Ascending aorta (tissue), 2 donors: Measurements from ENCODE around the gene ZFYVE28. TPM values are rescaled to one million over a fixed set of nuclear protein-coding genes. Genes with fewer than 3 reads are reported as not detected.

ENCODE experiments used
- DNase-seq, 2 donors: peaks; one replicate each; pipeline ENCODE4 v3.0.0-alpha.2; 2019; ENCODE audit warnings: low spot score in 2 of 2
- H3K27ac ChIP-seq, 2 donors: fragments of 200-600 bp; sonication (generic); one replicate each; pipeline ENCODE4 v1.5.1; 2016 to 2017; ENCODE audit warnings: mild to moderate bottlenecking in 1 of 2
- H3K27me3 ChIP-seq: fragments of 200-600 bp; sonication (generic); one replicate; pipeline ENCODE4 v1.5.1; 2017
- H3K36me3 ChIP-seq, 2 donors: fragments of 200-600 bp; sonication (generic); one replicate each; pipeline ENCODE4 v1.5.1; 2016
- H3K4me1 ChIP-seq, 2 donors: fragments of 200-600 bp; sonication (generic); one replicate each; pipeline ENCODE4 v1.5.1; 2016 to 2017; ENCODE audit warnings: mild to moderate bottlenecking in 1 of 2
- H3K4me3 ChIP-seq, 2 donors: fragments of 200-600 bp; sonication (generic); one replicate each; pipeline ENCODE4 v1.5.1; 2016 to 2017; ENCODE audit warnings: mild to moderate bottlenecking in 1 of 2
- H3K9me3 ChIP-seq, 2 donors: fragments of 200-600 bp; sonication (generic); one replicate each; pipeline ENCODE4 v1.5.1; 2016
- CTCF ChIP-seq, 3 experiments: fragments of 200-600 bp in 2 of 3; fragments of 450-650 bp in 1 of 3; sonication (generic) in 2 of 3; IDR thresholded peaks; one replicate each; pipeline ENCODE4 v1.5.1; 2016 to 2019; ENCODE audit warnings: antibody characterized with exemption in 3 of 3, mild to moderate bottlenecking in 1 of 3, moderate library complexity in 1 of 3
- intact Hi-C: fragments of 100-400 bp; cut with DNase I; formaldehyde crosslinking; loops from one replicate; pipeline ENCODE4 v1.15.1; 2023
- total RNA-seq: library from RNA; depleted of rRNA; stranded (reverse); fragments of >200 nt; gene quantifications from one replicate; pipeline ENCODE4 v1.1.0, GENCODE V29; 2016

The ZFYVE28 gene
- total RNA-seq, 1 donor from 2014 or later: 12.3 TPM

DNA sequence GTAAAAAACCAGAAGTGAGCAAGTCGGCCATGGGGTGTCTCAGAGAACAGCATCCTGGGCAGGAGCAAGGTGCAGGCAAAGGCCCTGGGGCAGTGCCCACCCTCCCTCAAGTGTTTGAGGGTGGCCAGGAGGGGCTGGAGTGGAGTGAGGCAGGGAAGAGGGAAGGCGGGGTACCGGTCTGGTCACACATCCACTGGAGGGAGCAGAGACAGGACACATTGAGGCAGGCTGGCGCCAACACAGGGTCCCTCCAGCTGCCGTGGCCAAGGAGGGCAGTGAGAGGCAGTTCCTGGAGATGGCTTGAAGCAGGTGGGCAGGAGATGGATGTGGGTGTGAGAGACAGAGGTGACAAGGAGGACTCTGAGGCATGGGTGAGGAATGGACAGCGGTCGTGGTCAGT is 30.1 kb upstream of the ZFYVE28 start:
- no peak overlapping the region for H3K4me3 ChIP-seq
- no peak overlapping the region for H3K27ac ChIP-seq
- TF ChIP-seq CTCF (IDR thresholded peaks at IDR 0.05): no peak
- H3K4me1 ChIP-seq: no peaks in the 10 kb centered on the region
- DNase-seq: peak in 1 of 2 donors; percentile 40
- H3K9me3 ChIP-seq: no peaks in the 10 kb centered on the region
- intact Hi-C loops: no loop called here
- H3K27me3 ChIP-seq: no peaks in the 10 kb centered on the region
- no peaks in the 10 kb centered on the region for H3K36me3 ChIP-seq

DNA sequence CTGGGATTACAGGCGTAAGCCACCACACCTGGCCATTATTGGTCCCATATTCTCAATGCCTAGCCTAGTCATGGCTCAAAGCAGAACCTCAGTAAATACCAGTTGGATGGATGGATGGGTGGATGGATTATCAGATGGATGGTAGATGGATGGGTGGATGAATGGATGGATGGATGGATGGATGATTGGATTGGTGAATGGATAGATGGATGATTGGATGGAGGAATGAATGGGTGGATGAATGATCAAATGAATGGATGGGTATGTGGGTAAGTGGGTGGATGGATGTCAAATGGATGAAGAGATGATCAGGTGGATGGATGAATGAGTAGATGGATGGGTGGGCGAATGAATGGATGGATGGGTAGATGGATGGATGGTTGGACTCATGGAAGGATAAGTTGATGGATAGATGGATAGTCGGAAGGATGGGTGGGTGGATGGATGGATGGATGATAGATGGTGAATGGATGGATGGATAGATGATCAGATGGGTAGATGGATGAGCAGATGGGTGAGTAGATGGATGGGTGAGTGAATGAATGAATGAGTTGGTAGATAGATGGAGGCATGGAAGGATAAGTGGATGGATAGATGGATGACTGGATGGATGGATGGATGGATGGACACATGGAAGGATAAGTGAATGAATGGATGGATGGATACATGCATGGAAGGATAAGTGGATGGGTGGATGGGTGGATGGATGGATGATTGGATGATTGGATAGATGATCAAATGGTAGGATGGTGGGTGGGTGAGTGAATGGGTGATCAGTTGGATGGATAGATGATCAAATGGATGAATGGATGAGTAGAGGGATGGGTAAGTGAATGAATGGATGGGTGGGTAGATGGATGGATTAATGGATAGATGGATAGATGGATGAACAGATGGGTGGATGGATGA is 28.5 kb upstream of the ZFYVE28 start:
- intact Hi-C loops: no loop called here
- Histone ChIP-seq H3K4me3 (no peak overlapping the region), H3K27ac (no peak overlapping the region), H3K27me3 (no peaks in the 10 kb centered on the region), H3K9me3 (no peaks in the 10 kb centered on the region), H3K4me1 (no peaks in the 10 kb centered on the region), H3K36me3 (no peaks in the 10 kb centered on the region)
- no peak for DNase-seq
- no peak for TF ChIP-seq CTCF (IDR thresholded peaks at IDR 0.05)

GRCh38 chr4:2445571-2445970 is 27.1 kb upstream of the ZFYVE28 start:
- H3K36me3 ChIP-seq: no peaks in the 10 kb centered on the region
- H3K27me3 ChIP-seq: no peaks in the 10 kb centered on the region
- H3K4me1 ChIP-seq: no peaks in the 10 kb centered on the region
- no peaks in the 10 kb centered on the region for H3K9me3 ChIP-seq
- no peak overlapping the region for H3K27ac ChIP-seq
- no peak for TF ChIP-seq CTCF (IDR thresholded peaks at IDR 0.05)
- H3K4me3 ChIP-seq: no peak overlapping the region
- no peak for DNase-seq
- intact Hi-C loops: no loop called here

DNA sequence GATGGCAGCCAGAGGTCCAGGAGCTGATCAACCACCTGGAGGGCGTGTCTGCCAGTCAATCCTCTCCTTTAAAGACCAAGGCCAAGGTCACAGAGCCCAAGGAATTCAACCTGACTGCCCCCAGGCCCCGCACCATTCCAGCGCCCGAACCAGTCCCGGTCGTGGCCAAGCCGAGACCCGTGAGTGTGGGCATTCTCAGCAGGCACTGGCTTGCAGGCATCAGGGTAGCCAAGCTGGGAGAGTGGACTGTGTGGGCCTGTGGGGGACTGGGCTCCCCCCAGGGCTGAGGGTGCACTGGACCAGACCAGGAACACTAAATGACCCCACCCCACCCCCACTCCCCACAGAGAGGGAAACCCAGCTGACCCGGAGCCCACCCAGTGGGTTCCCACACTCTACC is 26.7 kb upstream of the ZFYVE28 start:
- Histone ChIP-seq H3K4me1 (no peaks in the 10 kb centered on the region), H3K4me3 (no peak overlapping the region), H3K27me3 (no peaks in the 10 kb centered on the region), H3K9me3 (no peaks in the 10 kb centered on the region), H3K36me3 (no peaks in the 10 kb centered on the region), H3K27ac (no peak overlapping the region)
- no peak for TF ChIP-seq CTCF (IDR thresholded peaks at IDR 0.05)
- DNase-seq: no peak
- intact Hi-C loops: no loop called here

DNA sequence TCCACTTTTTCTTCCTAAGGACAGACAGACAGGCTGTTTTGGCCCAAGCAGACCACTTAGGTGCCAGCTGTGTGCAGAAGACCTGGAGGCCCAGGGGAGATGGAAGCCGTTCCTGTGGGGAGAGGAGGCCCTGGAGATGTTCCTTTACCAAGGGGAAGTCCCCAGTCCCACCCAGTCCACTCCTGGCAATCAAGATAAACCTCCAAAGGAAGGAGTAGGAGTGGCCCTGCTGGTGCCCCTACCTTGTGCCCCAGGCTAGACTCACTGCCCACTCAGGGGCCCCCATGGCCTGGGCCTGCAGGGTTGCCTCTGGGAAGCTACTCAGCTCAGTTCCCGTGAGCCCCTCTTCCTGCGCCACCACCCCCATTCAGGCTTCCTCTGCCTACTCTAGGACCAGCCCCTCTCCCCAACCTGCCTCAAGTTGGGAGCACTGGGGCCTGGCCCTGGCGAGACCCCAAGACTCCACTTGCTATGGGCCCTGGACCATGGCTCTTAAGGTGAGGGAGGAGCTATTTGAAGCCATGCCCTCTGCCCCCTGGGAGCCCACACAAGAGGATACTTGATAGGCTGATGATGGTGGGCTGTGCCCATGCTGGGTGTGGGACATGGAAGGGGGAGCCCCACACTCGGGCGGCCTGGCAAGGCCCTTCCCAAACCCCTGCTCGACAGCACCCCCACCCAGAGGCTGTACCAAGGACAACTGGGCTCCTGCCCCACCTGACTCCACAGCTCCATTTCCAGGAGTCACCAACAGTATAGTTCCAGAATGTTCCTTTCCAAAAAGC is 25.7 kb upstream of the ZFYVE28 start:
- Histone ChIP-seq H3K27ac (no peak overlapping the region), H3K9me3 (no peaks in the 10 kb centered on the region), H3K4me3 (no peak overlapping the region), H3K27me3 (no peaks in the 10 kb centered on the region), H3K4me1 (no peaks in the 10 kb centered on the region), H3K36me3 (no peaks in the 10 kb centered on the region)
- DNase-seq: no peak
- intact Hi-C loops: no loop called here
- TF ChIP-seq CTCF (IDR thresholded peaks at IDR 0.05): no peak
